ENCODE results near the gene TMOD1.
A peak's percentile ranks its signal among the peaks of the same experiment; 100 is the strongest.
"Not testable (repeated sequence)": the region's sequence is repeated elsewhere in the genome, so short reads cannot be mapped to it uniquely, and the experiment has no call there.

TMOD1 gene

DNA sequence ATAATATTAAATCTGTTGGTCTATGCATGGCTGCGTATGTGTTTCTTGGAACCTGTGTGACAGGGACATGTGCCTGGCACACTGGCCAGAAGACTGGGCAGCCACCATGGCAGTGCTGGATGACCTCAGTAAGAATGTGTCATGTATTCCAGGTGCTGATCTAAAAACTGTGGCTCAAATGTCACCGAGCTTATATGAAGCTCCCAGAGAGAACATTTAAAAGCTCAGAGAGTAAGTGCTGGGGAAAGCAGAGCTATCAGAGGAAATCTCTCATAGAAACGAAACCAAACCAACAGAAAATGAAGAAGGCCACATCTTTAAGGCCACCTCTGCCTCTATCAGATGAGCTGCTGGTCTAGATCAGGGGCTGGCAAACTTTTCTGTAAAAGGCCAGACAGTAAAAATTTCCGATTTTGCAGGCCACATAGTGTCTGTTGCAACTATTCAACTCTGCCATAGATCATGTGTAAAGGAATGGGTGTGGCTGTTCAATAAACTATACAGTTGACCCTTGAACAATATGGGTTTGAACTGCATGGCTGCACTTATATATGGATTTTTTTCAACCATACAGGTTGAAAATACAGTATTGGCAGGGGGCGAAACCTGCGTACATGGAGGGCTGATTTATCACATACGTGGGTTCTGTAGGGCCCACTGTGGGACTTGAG, 99.9 kb downstream of the TMOD1 start:
- no peak for DNase-seq

DNA sequence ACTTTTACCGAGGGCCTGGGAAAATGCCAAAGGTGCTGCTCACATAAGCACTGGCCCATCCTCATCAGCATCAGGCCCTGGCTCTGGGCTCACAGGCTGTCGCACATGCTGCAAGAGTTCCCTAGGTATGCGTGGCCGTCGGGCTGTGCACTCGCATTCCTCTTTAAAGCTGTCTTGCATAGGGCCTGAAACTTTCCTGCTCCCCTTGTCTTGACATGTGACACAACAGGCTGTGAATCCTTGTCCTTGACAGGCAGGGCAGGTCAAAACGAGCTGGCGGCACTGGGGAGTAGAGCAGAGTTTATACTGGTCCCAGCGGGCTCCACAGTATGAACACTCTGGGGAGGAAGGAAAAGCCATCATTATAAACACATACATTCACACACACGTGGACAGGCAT, 101.0 kb downstream of the TMOD1 start:
- no peak for DNase-seq

DNA sequence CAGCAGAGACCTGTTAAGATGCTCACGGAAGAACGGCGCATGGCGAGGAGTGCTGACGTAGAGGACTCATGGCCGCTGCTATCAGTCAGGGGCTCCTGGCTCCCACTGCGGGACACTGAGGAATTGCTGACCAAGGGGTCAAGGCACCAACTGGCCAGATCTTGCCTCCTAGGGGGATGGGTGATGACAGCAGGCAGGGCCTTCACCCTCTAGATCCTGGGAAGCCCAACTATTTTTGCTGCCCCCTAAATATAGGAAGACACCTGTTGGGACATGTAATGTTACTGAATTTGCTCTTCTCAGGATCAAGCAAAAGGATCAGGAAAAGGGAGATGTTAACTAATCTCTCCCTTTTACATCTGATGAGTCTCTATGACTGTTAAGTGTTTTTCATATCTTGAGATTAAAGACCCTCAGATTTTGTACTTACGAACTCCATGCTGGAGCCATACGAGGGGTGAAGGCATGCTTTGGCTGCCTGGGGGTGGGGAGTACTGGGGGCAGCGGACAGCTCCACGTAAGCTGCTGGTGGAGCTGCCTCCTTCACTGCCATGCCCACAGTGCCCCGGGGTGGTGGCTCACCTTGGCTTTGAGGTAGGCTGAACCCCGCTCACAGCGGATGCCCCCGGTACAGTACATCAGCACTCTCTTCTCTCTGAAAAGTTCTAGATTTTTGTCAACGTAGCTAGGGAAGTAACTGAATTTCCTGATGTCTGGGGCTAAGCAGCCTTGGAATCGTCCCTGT, 103.6 kb downstream of the TMOD1 start:
- no peak for DNase-seq

DNA sequence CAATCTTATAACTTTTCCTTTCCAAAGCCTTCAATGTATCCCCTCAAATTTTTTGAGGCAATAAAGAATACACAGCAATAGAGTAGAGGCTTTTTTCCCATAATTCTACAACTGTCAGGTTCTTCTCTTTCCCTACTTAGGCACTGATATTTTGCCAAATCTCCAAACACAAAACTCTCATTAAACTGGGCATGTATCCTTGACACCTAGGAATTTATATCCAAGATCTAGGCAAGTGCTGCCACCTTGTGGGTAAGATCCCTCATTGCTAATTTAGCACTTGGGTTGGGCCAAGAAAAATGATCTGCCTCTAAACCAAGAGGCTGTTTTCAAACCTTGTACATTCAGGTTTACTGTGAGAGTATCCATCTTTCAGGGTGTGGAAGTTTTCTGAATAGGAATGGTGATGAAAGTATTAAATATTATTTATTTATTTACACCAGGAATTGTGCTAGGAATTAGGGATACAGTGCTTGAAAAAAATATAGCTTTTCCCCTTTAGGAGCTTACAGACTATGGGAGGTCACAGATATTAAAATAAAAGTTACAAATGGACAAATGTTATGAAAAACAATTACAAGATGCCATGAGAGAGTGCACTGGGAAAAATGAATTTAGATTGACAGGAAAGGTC, 114.1 kb downstream of the TMOD1 start:
- peak; percentile 45 for DNase-seq

GRCh38 chr9:97617939-97618416, 116.5 kb downstream of the TMOD1 start:
- no peak for DNase-seq

- not testable (repeated sequence) for DNase-seq
Observed at GRCh38 chr9:97620063-97620462, 118.6 kb downstream of the TMOD1 start.

DNA sequence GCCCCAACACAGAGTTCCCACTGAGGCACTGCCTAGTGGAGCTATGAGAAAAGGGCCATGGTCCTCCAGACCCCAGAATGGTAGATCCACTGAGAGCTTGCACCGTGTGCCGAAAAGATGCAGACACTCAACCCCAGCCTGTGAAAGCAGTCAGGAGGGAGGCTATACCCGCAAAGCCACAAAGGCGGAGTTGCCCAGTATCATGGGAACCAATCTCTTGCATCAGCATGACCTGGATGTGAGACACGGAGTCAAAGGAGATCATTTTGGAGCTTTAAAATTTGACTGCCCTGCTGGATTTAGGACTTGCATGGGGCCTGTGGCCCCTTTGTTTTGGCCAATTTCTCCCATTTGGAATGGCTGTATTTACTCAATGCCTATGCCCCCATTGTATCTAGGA, 121.0 kb downstream of the TMOD1 start:
- not testable (repeated sequence) for DNase-seq

- DNase-seq, result no peak
Observed at GRCh38 chr9:97623946-97624345, 122.5 kb downstream of the TMOD1 start.

DNA sequence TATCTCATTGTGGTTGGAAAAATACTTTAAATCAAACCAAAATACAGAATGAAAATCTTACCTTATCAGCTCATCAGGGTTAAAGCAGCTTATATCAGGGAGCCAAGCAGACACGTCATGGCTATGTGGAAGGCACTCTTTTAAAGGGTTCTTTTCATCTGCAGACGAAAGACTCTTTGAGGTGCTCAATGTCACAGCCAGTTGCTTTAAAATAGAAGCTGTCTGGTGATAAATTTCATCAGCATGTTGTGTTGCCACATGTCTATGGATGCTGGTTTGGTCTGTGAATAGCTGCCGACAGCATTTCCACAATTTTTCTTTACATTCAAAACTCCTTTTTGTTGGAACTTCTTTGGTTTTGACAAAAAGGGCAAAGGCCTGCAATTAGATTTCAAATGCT, 124.2 kb downstream of the TMOD1 start:
- no peak for DNase-seq

GRCh38 chr9:97627624-97628023, 126.2 kb downstream of the TMOD1 start:
- DNase-seq, result no peak

DNA sequence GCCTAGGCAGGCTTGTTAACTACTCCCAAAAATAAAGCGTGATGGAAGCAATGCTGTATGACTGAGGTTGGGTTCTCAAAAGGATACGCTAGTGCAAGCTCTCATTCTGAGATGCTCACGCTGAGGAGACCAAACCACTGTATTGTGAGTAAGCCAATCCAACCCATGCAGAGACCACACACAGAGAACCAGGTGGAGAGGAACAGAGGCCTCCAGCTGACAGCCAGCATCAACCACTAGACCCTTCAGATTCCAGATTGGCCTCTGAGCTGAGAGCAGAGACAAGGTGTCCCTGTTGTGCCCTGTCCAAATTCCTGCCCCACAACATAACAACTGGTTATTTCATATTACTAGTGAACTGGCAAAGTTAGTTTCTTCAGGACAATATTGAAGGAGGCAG, 127.2 kb downstream of the TMOD1 start:
- no peak for DNase-seq

GRCh38 chr9:97629156-97629555, 127.7 kb downstream of the TMOD1 start:
- DNase-seq, result no peak

DNA sequence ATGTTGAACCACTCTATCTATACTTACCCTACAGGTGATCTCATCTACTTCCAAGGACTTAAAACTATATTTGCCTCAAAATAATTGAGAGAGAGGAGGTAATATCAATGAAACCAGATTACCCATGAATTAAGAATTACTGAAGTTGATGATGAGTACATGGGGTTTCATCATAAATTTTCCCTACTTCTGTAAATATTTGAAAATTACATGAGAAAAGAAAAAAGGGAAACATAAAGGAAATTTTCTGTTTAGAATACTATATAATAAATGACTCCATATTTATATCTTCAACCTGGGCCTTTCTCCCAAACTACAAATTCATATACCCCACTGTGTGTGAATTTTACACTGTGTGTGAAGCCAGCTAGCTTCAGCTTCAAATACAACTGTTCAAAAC, 129.1 kb downstream of the TMOD1 start:
- DNase-seq, result no peak

GRCh38 chr9:97632248-97632984, 130.9 kb downstream of the TMOD1 start:
- DNase-seq, result peak; percentile 32

- DNase-seq, result peak; percentile 95
Observed at GRCh38 chr9:97632985-97633858, 131.8 kb downstream of the TMOD1 start, which contains the start of the genes NCBP1 and TSTD2. TSS of gene NCBP1 (plus strand) at chr9:97633821. CDS start at chr9:97633882, 61 bp downstream. TSS of gene TSTD2 (minus strand) at chr9:97633368. CDS start at chr9:97627562, 5,806 bp downstream.

- DNase-seq, result no peak
Observed at GRCh38 chr9:97633859-97634490, 132.5 kb downstream of the TMOD1 start.

DNA sequence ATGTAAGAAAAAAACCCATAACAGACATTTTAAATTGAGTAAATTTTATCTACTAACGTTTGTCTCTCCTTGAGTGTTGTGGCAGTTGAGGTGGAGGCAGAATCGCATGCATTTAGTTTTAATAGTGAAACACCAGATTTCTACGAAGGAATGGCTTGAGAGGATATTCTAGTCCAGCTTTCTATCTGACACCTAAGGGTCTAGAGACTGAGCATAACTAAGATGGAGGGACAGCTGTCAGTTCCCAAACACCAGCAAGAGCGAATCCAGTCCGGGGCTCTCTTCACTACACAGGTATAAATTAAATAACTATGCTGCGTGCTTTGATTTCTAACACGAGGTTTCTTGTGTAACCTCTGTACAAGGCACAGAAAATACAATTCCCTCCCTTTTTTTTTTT, 133.6 kb downstream of the TMOD1 start:
- no peak for DNase-seq

- no peak for DNase-seq
Observed at GRCh38 chr9:97636903-97637302, 135.4 kb downstream of the TMOD1 start.

- DNase-seq, result no peak
Observed at GRCh38 chr9:97638666-97639065, 137.2 kb downstream of the TMOD1 start.

- no peak for DNase-seq
Observed at GRCh38 chr9:97640325-97640724, 138.9 kb downstream of the TMOD1 start.

DNA sequence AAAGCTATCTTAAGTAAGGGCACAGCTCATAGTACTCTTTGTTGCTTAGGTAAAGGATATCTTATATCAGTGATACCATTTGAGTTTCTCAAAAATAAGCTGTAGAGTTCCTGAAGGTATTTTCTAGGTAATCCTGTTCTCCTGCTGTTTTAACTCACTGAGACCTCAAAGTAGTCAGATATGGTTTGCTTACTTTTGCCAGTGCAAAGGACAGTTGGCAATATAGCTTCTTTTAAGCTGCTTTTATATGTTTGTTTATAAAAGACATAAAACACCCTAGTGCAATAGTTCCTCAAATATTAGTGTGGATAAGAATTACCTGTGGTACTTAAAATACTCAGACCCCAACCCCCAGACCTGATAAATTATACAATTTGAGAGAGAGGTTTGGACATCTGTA, 144.3 kb downstream of the TMOD1 start:
- DNase-seq, result no peak

DNA sequence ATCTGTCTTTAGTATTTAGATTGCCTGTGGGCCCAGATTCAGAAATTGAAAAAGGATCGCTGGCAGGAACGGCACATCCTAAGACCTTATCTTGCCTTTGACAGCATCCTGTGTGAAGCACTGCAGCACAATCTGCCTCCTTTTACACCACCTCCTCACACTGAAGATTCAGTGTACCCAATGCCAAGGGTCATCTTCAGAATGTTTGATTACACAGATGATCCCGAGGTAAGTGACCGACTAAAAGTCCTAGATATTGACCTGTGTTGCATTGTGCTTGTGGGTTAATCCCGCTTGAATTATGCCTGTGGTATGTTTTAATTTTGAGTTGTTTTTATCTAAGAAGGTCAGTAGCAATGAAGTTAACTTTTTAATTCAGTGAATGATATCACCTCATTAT, 146.5 kb downstream of the TMOD1 start:
- DNase-seq, result no peak

All from activated naive CD4-positive, alpha-beta T cell treated with anti-CD3 and anti-CD28 coated beads, Interleukin-2, amount 50 U/mL, for 16 hours (primary cell).